SK-N-MC (cell line): ENCODE results near the gene WIPF3.

Experiments
- EZH2 ChIP-seq: fragments of 200-600 bp; sonication (generic); IDR thresholded peaks from one replicate; pipeline ENCODE4 v1.6.1; 2017; ENCODE audit warnings: antibody characterized with exemption
- FOXP2 ChIP-seq: optimal IDR thresholded peaks from 2 replicates; pipeline ENCODE3; 2011; ENCODE audit warnings: mild to moderate bottlenecking, moderate library complexity; ENCODE audit not compliant: insufficient read depth; ENCODE audit errors: extremely low read length, control extremely low read depth

- TF ChIP-seq EZH2 (no peak), FOXP2 (no peak)
Observed at GRCh38 chr7:29884399-29885272, 78.3 kb downstream of the WIPF3 start.
